HG03175 (cell line): ENCODE results near the gene PMF1.
"Not testable (repeated sequence)": the region's sequence is repeated elsewhere in the genome, so short reads cannot be mapped to it uniquely, and the experiment has no call there.

Source experiments
- ATAC-seq: cut with Tn5 transposase; IDR thresholded peaks from one replicate; pipeline ENCODE4 v1.9.1; 2021; ENCODE audit warnings: mild to moderate bottlenecking, moderate library complexity; ENCODE audit not compliant: unreplicated experiment

Gene PMF1, protein sequence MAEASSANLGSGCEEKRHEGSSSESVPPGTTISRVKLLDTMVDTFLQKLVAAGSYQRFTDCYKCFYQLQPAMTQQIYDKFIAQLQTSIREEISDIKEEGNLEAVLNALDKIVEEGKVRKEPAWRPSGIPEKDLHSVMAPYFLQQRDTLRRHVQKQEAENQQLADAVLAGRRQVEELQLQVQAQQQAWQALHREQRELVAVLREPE

DNA sequence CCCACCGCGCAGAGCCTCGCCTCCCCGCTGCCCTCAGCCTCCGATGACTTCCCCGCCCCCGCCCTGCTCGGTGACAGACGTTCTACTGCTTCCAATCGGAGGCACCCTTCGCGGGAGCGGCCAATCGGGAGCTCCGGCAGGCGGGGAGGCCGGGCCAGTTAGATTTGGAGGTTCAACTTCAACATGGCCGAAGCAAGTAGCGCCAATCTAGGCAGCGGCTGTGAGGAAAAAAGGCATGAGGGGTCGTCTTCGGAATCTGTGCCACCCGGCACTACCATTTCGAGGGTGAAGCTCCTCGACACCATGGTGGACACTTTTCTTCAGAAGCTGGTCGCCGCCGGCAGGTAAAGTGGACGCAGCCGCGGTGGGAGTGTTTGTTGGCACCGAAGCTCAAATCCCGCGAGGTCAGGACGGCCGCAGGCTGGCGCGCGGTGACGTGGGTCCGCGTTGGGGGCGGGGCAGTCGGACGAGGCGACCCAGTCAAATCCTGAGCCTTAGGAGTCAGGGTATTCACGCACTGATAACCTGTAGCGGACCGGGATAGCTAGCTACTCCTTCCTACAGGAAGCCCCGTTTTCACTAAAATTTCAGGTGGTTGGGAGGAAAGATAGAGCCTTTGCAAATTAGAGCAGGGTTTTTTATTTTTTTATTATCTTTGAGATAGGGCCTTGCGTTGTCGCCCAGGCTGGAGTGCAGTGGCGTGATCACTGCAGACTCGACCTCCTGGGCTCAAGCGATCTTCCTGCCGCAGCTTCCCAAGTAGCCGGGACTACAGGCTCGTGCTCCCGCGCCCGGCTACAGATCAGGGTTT, at the start of gene PMF1:
Gene PMF1, plus strand, starts transcription at position 175 of the 811 bp plus-strand sequence. Its CDS starts 9 bp downstream, at position 184.
- ATAC-seq, result peak; percentile 87

GRCh38 chr1:156163712-156164111, 49.1 kb upstream of the PMF1 start:
- no peak for ATAC-seq

- ATAC-seq, result no peak
Observed at GRCh38 chr1:156164125-156164831, 48.5 kb upstream of the PMF1 start.

DNA sequence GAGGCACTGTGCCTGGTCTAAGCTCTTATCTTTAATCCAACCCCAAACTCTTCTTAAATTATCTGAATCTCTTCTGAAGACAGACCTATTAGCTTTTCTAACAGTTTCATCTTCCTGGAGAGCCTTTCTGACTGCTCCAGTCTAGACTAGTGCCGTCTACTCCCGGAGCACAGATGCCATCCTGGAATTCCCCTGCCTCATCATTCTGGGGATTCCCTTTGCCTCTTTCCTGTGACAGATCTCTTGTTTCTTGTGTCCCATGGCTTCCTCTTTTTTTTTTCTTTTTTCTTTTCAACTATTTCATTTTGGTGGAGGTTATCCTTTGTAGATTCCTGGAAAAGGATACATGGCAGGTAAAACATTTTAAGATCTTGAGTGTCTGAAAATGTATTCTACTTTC, 47.7 kb upstream of the PMF1 start:
- no peak for ATAC-seq

- ATAC-seq, result no peak
Observed at GRCh38 chr1:156167536-156167935, 45.3 kb upstream of the PMF1 start.

GRCh38 chr1:156172696-156173470, 39.9 kb upstream of the PMF1 start:
- no peak for ATAC-seq

DNA sequence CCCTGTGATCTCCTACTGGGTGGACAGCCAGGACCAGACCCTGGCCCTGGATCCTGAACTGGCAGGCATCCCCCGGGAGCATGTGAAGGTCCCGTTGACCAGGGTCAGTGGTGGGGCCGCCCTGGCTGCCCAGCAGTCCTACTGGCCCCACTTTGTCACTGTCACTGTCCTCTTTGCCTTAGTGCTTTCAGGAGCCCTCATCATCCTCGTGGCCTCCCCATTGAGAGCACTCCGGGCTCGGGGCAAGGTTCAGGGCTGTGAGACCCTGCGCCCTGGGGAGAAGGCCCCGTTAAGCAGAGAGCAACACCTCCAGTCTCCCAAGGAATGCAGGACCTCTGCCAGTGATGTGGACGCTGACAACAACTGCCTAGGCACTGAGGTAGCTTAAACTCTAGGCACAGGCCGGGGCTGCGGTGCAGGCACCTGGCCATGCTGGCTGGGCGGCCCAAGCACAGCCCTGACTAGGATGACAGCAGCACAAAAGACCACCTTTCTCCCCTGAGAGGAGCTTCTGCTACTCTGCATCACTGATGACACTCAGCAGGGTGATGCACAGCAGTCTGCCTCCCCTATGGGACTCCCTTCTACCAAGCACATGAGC, 36.1 kb upstream of the PMF1 start:
- no peak for ATAC-seq

GRCh38 chr1:156177919-156178654, 34.7 kb upstream of the PMF1 start:
- ATAC-seq, result no peak

- no peak for ATAC-seq
Observed at GRCh38 chr1:156180471-156180870, 32.3 kb upstream of the PMF1 start.

DNA sequence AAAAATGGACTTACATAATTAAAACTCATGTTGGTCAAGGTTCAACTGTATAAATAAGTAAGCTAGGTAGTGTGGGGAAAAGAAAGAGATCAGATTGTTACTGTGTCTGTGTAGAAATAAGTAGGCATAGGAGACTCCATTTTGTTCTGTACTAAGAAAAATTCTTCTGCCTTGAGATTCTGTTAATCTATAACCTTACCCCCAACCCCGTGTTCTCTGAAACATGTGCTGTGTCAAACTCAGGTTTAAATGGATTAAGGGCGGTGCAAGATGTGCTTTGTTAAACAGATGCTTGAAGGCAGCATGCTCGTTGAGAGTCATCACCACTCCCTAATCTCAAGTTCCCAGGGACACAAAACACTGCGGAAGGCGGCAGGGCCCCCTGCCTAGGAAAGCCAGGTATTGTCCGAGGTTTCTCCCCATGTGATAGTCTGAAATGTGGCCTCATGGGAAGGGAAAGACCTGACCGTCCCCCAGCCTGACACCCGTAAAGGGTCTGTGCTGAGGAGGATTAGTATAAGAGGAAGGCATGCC, 31.3 kb upstream of the PMF1 start:
- not testable (repeated sequence) for ATAC-seq

GRCh38 chr1:156182010-156182779, 30.6 kb upstream of the PMF1 start:
- ATAC-seq, result not testable (repeated sequence)

GRCh38 chr1:156186347-156187177, 26.2 kb upstream of the PMF1 start:
- not testable (repeated sequence) for ATAC-seq

DNA sequence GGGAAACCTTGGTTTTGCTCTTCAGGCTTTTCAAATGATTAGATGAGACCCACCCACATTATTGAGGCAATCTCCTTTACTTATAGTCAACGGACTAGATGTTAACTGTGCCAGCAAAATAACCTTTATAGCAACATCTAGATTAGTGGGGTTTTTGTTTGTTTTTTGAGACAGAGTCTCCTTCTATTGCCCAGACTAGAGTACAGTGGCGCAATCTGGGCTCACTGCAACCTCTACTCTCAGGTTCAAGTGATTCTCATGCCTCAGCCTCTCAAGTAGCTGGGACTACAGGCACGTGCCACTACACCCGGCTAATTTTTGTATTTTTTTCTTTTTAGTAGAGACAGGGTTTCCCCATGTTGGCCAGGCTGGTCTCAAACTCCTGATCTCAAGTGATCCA, 22.5 kb upstream of the PMF1 start:
- ATAC-seq, result not testable (repeated sequence)

DNA sequence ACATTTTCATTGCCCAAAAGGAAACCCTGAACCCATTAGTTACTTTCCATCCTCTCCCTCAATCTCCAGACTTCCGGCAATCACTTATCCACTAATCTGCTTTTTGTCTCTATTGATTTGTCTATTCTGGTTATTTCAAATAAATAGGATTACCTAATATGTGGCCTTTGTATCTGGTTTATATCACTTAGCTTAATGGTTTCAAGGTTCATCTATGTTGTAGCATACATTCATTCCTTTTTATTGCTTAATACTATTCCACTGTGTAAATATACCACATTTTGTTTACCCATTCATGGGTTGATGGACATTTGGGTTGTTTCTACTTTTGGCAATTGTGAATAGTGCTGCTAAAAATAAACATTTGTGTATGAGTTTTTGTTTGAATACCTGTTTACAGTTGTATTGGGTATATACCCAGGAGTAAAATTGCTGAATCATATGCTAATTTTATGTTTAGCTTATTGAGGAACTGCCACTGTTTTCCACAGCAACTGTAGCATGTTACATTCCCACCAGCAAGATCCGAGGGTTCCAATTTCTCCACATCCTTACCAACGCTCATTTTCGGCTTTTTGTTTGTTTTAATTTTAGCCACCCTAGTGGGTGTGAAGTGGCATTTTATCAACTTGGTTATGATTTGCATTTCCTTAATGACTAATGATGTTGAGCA, 21.4 kb upstream of the PMF1 start:
- ATAC-seq, result no peak

DNA sequence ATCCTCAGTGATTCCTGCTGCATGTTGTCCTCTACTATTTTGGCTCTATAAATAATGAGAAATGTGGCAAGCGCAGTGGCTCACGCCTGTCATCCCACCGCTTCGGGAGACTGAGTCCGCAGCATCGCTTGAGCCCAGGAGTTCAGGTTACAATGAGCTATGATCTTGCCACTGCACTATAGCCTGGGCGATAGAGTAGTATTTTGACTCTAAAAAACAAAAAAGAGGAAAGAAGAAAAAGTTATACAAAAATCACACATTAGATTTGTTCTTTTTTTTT, 19.7 kb upstream of the PMF1 start:
- no peak for ATAC-seq

- peak; percentile 98 for ATAC-seq
Observed at GRCh38 chr1:156193488-156194299, 19.1 kb upstream of the PMF1 start, which contains the start of gene SLC25A44. SLC25A44 (plus strand) TSS chr1:156194104; CDS start chr1:156199848, 5,744 bp downstream.

DNA sequence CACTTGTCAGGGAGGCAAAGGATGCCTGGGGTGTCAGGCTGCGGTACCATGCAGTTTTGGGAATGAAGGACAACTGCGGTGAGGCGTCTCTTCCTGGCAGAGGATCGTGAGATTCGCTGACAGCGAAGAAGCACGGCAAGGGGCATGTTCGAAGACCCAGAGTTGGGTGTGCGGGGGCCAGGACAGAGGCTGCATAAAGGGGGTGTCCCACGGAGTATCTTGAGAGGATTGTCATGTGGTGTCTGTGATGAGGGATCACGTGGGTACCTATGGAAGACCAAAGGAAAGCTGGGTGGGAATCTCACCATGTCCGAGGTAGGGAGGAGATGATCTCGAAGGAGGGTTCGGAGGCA, 18.5 kb upstream of the PMF1 start:
- ATAC-seq, result peak; percentile 4
